Mesendoderm (in vitro differentiated cells): ENCODE data around the gene SETDB2.

Experiments
- DNase-seq: peaks from one replicate; pipeline ENCODE4 v3.0.0; 2013
- H2AK5ac ChIP-seq: 2 replicates; pipeline ENCODE4 v1.6.1; 2013; ENCODE audit warnings: low read length, inconsistent platforms
- H2BK120ac ChIP-seq: 2 replicates; pipeline ENCODE4 v1.6.1; 2013; ENCODE audit warnings: low read depth, mild to moderate bottlenecking, low read length, moderate library complexity, mixed read lengths
- H2BK15ac ChIP-seq: replicated peaks from 2 replicates; pipeline ENCODE4 v1.6.1; 2013; ENCODE audit warnings: low read depth, mild to moderate bottlenecking, moderate library complexity
- H2BK5ac ChIP-seq: 2 replicates; pipeline ENCODE4 v1.6.1; 2013; ENCODE audit warnings: low read length, inconsistent platforms
- H3K18ac ChIP-seq: 2 replicates; pipeline ENCODE4 v1.6.1; 2013; ENCODE audit warnings: mild to moderate bottlenecking, low read length, mixed read lengths
- H3K23ac ChIP-seq: one replicate; pipeline ENCODE4 v1.6.1; 2013; ENCODE audit warnings: low read length
- H3K27ac ChIP-seq: 2 replicates; pipeline ENCODE4 v1.5.1; 2013; ENCODE audit warnings: low read depth, mild to moderate bottlenecking, inconsistent platforms, low read length, moderate library complexity
- H3K27me3 ChIP-seq: 2 replicates; pipeline ENCODE4 v1.6.1; 2013; ENCODE audit warnings: low read length, control low read depth, mild to moderate bottlenecking, inconsistent platforms; ENCODE audit not compliant: insufficient read depth, poor library complexity
- H3K36me3 ChIP-seq: 2 replicates; pipeline ENCODE4 v1.6.1; 2013; ENCODE audit warnings: low read length, inconsistent platforms; ENCODE audit not compliant: control insufficient read depth, insufficient read depth
- H3K4ac ChIP-seq: one replicate; pipeline ENCODE4 v1.6.1; 2013; ENCODE audit warnings: low read depth, mild to moderate bottlenecking, low read length, moderate library complexity
- H3K4me1 ChIP-seq: 2 replicates; pipeline ENCODE4 v1.6.1; 2013; ENCODE audit warnings: low read depth, low read length, inconsistent platforms; ENCODE audit not compliant: control insufficient read depth
- H3K4me2 ChIP-seq: 2 replicates; pipeline ENCODE4 v1.6.1; 2013; ENCODE audit warnings: low read length
- H3K4me3 ChIP-seq: 2 replicates; pipeline ENCODE4 v1.5.1; 2013; ENCODE audit warnings: mild to moderate bottlenecking, low read length
- H3K56ac ChIP-seq: one replicate; pipeline ENCODE4 v1.6.1; 2013; ENCODE audit warnings: low read length
- H3K79me1 ChIP-seq: 2 replicates; pipeline ENCODE4 v1.6.1; 2013; ENCODE audit warnings: low read length, inconsistent platforms
- H3K79me2 ChIP-seq: 2 replicates; pipeline ENCODE4 v1.6.1; 2013; ENCODE audit warnings: mild to moderate bottlenecking, low read length; ENCODE audit not compliant: control insufficient read depth, insufficient read depth
- H3K9ac ChIP-seq: 2 replicates; pipeline ENCODE4 v1.6.1; 2013; ENCODE audit warnings: low read length, inconsistent platforms
- H4K5ac ChIP-seq: one replicate; pipeline ENCODE4 v1.6.1; 2013; ENCODE audit warnings: low read length
- H4K8ac ChIP-seq: one replicate; pipeline ENCODE4 v1.6.1; 2013; ENCODE audit warnings: low read depth, mild to moderate bottlenecking, control low read depth, low read length, moderate library complexity
- WGBS: extraction: QIAGEN DNeasy Blood & Tissue Kit; methylation state at CpG from one replicate; pipeline ENCODE4 v1.1.7; 2013; ENCODE audit warnings: low lambda C conversion rate, missing lambda C conversion rate; ENCODE audit not compliant: insufficient coverage; ENCODE audit errors: extremely low coverage; 5-methylcytosine and 5-hydroxymethylcytosine counted together

Gene SETDB2

GRCh38 chr13:49443357-49443703, 744 bp upstream of the SETDB2 start:
- Histone ChIP-seq H3K9ac (peak overlapping the region; percentile 82), H3K36me3 (no peaks in the 10 kb centered on the region), H3K79me1 (no peaks in the 10 kb centered on the region), H2AK5ac (no peak overlapping the region), H3K27me3 (no peaks in the 10 kb centered on the region), H4K5ac (no peak overlapping the region), H3K79me2 (no peaks in the 10 kb centered on the region), H3K4me3 (peak overlapping the region; percentile 72), H3K4ac (peak overlapping the region; percentile 46), H3K18ac (no peak overlapping the region), H3K27ac (peak overlapping the region; percentile 60), H4K8ac (no peak overlapping the region), H2BK5ac (no peak overlapping the region), H3K23ac (no peak overlapping the region), H3K4me1 (no peaks in the 10 kb centered on the region), H2BK15ac (no peak overlapping the region), H3K4me2 (peak overlapping the region; percentile 28), H3K56ac (peak overlapping the region; percentile 91), H2BK120ac (no peak overlapping the region)
- no CpG with 5 or more reads among the region's 10 CpGs for WGBS
- DNase-seq, result no peak

GRCh38 chr13:49444524-49445395, 686 bp downstream of the SETDB2 start:
- Histone ChIP-seq H4K5ac (no peak overlapping the region), H3K56ac (peak overlapping the region; percentile 87), H3K23ac (no peak overlapping the region), H2AK5ac (no peak overlapping the region), H3K79me1 (no peaks in the 10 kb centered on the region), H2BK15ac (no peak overlapping the region), H4K8ac (no peak overlapping the region), H3K4me1 (no peaks in the 10 kb centered on the region), H3K4me3 (peak overlapping the region; percentile 64), H3K79me2 (no peaks in the 10 kb centered on the region), H2BK120ac (no peak overlapping the region), H3K9ac (peak overlapping the region; percentile 66), H3K27me3 (no peaks in the 10 kb centered on the region), H3K27ac (peak overlapping the region; percentile 58), H3K36me3 (no peaks in the 10 kb centered on the region), H2BK5ac (no peak overlapping the region), H3K18ac (no peak overlapping the region), H3K4me2 (peak overlapping the region; percentile 66), H3K4ac (no peak overlapping the region)
- no CpG with 5 or more reads among the region's 29 CpGs for WGBS
- peak; percentile 89 for DNase-seq

GRCh38 chr13:49446473-49446872, 2.4 kb downstream of the SETDB2 start:
- H3K56ac ChIP-seq, result no peak overlapping the region
- no peak overlapping the region for H3K9ac ChIP-seq
- no peaks in the 10 kb centered on the region for H3K79me2 ChIP-seq
- H2AK5ac ChIP-seq, result no peak overlapping the region
- no peak overlapping the region for H4K5ac ChIP-seq
- H2BK120ac ChIP-seq, result no peak overlapping the region
- no peaks in the 10 kb centered on the region for H3K36me3 ChIP-seq
- no peak overlapping the region for H3K27ac ChIP-seq
- no peak overlapping the region for H4K8ac ChIP-seq
- no peak overlapping the region for H3K4me2 ChIP-seq
- no peaks in the 10 kb centered on the region for H3K79me1 ChIP-seq
- H2BK15ac ChIP-seq, result no peak overlapping the region
- H2BK5ac ChIP-seq, result no peak overlapping the region
- H3K18ac ChIP-seq, result no peak overlapping the region
- H3K4ac ChIP-seq, result no peak overlapping the region
- H3K4me3 ChIP-seq, result no peak overlapping the region
- H3K4me1 ChIP-seq, result no peaks in the 10 kb centered on the region
- no peaks in the 10 kb centered on the region for H3K27me3 ChIP-seq
- H3K23ac ChIP-seq, result no peak overlapping the region
- DNase-seq, result no peak

- Histone ChIP-seq H3K4ac (no peak overlapping the region), H3K4me1 (no peaks in the 10 kb centered on the region), H4K5ac (no peak overlapping the region), H3K27me3 (no peaks in the 10 kb centered on the region), H4K8ac (no peak overlapping the region), H2BK120ac (no peak overlapping the region), H3K23ac (no peak overlapping the region), H3K9ac (no peak overlapping the region), H2BK15ac (no peak overlapping the region), H3K27ac (no peak overlapping the region), H3K79me2 (no peaks in the 10 kb centered on the region), H2AK5ac (no peak overlapping the region), H3K56ac (no peak overlapping the region), H3K36me3 (no peaks in the 10 kb centered on the region), H3K4me3 (no peak overlapping the region), H3K18ac (no peak overlapping the region), H3K4me2 (no peak overlapping the region), H2BK5ac (no peak overlapping the region), H3K79me1 (no peaks in the 10 kb centered on the region)
- DNase-seq, result no peak
- WGBS, result no CpG with 5 or more reads among the region's 2 CpGs
These were observed 4.7 kb downstream of the SETDB2 start for GRCh38 chr13:49448753-49449152.

DNA sequence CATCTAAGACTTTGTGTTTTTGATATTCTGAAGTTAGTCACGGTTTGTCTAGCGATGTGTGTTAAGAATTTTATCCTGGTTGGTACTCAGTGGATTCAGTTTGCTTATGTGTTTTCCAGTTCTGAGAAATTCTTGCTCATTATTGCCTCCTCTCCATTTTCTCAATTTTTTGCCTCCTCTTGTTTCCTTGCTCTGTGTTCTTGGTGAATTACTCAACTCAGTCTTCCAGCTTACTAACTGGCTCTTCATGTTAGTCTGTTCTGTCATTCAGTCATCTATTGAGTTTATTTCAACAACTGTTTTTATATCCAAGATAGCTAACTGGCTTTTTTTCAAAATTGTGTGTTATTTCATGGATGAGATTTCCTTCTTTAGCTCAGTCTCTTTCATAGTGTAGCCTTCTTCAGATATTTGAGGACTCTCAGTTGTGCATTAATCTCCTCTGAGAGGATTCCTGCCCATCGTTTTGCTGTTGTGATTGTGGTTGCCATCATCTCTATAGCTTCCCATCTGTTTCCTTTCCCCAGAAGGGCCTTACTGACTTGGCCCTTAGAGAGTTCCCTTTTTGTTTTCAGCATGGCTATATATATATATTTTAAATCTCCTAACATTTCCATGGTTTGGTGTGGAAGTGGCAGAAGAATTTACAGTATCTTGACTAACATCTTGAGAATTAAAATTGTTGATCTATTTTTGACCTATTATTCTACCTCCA, 6.2 kb downstream of the SETDB2 start:
- H3K27ac ChIP-seq, result no peak overlapping the region

More for the DNA sequence above, 6.2 kb downstream of the SETDB2 start:
- no peak overlapping the region for H3K4me3 ChIP-seq
- H3K18ac ChIP-seq, result no peak overlapping the region
- no peak overlapping the region for H3K23ac ChIP-seq
- H3K9ac ChIP-seq, result no peak overlapping the region
- DNase-seq, result no peak
- no peak overlapping the region for H4K5ac ChIP-seq
- H3K4ac ChIP-seq, result no peak overlapping the region
- no peak overlapping the region for H2BK15ac ChIP-seq
- no peak overlapping the region for H4K8ac ChIP-seq
- H2BK5ac ChIP-seq, result no peak overlapping the region
- H3K79me2 ChIP-seq, result no peaks in the 10 kb centered on the region
- no peaks in the 10 kb centered on the region for H3K79me1 ChIP-seq
- H3K36me3 ChIP-seq, result no peaks in the 10 kb centered on the region
- no peaks in the 10 kb centered on the region for H3K27me3 ChIP-seq
- no peak overlapping the region for H3K56ac ChIP-seq
- no CpG with 5 or more reads among the region's 3 CpGs for WGBS
- no peak overlapping the region for H2AK5ac ChIP-seq
- H3K4me1 ChIP-seq, result no peaks in the 10 kb centered on the region
- no peak overlapping the region for H3K4me2 ChIP-seq
- no peak overlapping the region for H2BK120ac ChIP-seq
